Esophagus squamous epithelium (tissue), 4 donors: ENCODE results near the gene VIPR1.

Source experiments
- CTCF ChIP-seq, 6 experiments: fragments of 450-650 bp in 4 of 6; fragments of 200-600 bp in 2 of 6; sonication (generic) in 2 of 6; IDR thresholded peaks; one replicate each; pipeline ENCODE4 v1.5.1; 2016 to 2019; ENCODE audit warnings: antibody characterized with exemption in 6 of 6, mild to moderate bottlenecking in 4 of 6, moderate library complexity in 4 of 6
- POLR2A ChIP-seq, 4 donors: fragments of 450-650 bp; IDR thresholded peaks; one replicate each; pipeline ENCODE4 v1.6.1; 2017; ENCODE audit warnings: antibody characterized with exemption in 4 of 4, mild to moderate bottlenecking in 4 of 4, moderate library complexity in 3 of 4

DNA sequence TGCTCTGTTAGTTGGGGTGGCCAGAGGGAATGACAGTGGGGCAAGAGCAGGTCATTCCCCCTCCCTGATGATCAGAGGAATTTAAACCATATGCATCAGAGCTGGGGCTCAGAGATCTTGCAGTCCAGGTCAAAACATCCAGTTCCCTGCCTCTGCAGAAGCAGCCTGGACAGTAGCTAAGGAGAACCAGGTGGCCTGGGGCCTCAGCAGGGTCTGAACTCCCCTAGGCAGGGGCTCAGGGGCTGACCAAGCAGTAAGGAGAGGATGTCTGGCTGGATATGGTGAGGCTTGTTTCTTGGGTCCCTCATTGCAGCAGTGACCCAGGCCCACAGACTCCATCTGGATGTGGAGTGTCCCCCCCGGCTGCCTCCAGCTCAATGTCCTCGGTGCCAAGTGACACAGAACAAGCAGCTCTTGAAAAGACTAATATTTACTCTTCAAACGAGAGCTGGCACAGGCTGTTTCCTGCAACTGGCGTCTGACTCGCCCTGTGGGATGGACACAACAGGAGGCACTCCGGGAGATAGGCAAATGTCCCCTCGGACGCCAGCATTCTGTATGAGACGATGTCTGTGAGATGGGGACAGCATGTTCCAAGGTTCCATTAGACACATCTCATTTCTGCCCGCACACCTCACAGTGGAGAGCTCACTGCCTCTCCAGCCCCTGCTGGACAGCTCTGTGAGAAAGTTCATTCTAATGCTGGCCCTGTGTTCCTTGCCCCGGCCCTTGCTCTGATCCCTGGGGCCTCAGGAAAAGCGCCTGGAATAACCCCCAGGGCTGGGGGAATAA is 42.2 kb downstream of the VIPR1 start:
- TF ChIP-seq CTCF (IDR thresholded peaks at IDR 0.05) (no peak), POLR2A (IDR thresholded peaks at IDR 0.05) (no peak)
